ENCODE data around the gene RBMS3.

RBMS3 gene

GRCh38 chr3:29307295-29307694, 26.4 kb downstream of the RBMS3 start:
- Histone ChIP-seq H3K27me3 (ENCODE audit: control insufficient read depth in 1 of 2, insufficient read depth in 2 of 2, low read length in 2 of 2) (no peaks in the 10 kb centered on the region), H3K4me1 (ENCODE audit: control insufficient read depth in 1 of 2, insufficient read depth in 2 of 2, low read length in 2 of 2) (no peaks in the 10 kb centered on the region), H3K36me3 (ENCODE audit: control insufficient read depth in 1 of 2, insufficient read depth in 2 of 2, low read length in 2 of 2) (no peaks in the 10 kb centered on the region), H3K9me3 (ENCODE audit: control insufficient read depth in 1 of 2, low read length in 2 of 2) (no peaks in the 10 kb centered on the region), H3K4me3 (ENCODE audit: low read depth in 1 of 2, low read length in 2 of 2) (no peak overlapping the region), H3K9ac (ENCODE audit: low read depth in 1 of 2, low read length in 2 of 2) (no peak overlapping the region), H3K27ac (ENCODE audit: low read depth, low read length) (no peak overlapping the region)

GRCh38 chr3:29310865-29311264, 30.0 kb downstream of the RBMS3 start:
- no peaks in the 10 kb centered on the region for H3K9me3 ChIP-seq (ENCODE audit: control insufficient read depth in 1 of 2, low read length in 2 of 2)
- no peak overlapping the region for H3K4me3 ChIP-seq (ENCODE audit: low read depth in 1 of 2, low read length in 2 of 2)
- no peaks in the 10 kb centered on the region for H3K4me1 ChIP-seq (ENCODE audit: control insufficient read depth in 1 of 2, insufficient read depth in 2 of 2, low read length in 2 of 2)
- H3K36me3 ChIP-seq (ENCODE audit: control insufficient read depth in 1 of 2, insufficient read depth in 2 of 2, low read length in 2 of 2) = no peaks in the 10 kb centered on the region
- H3K9ac ChIP-seq (ENCODE audit: low read depth in 1 of 2, low read length in 2 of 2) = no peak overlapping the region
- H3K27ac ChIP-seq (ENCODE audit: low read depth, low read length) = no peak overlapping the region
- no peaks in the 10 kb centered on the region for H3K27me3 ChIP-seq (ENCODE audit: control insufficient read depth in 1 of 2, insufficient read depth in 2 of 2, low read length in 2 of 2)

GRCh38 chr3:29311795-29312194, 30.9 kb downstream of the RBMS3 start:
- Histone ChIP-seq H3K9ac (ENCODE audit: low read depth in 1 of 2, low read length in 2 of 2) (no peak overlapping the region), H3K4me1 (ENCODE audit: control insufficient read depth in 1 of 2, insufficient read depth in 2 of 2, low read length in 2 of 2) (no peaks in the 10 kb centered on the region), H3K36me3 (ENCODE audit: control insufficient read depth in 1 of 2, insufficient read depth in 2 of 2, low read length in 2 of 2) (no peaks in the 10 kb centered on the region), H3K9me3 (ENCODE audit: control insufficient read depth in 1 of 2, low read length in 2 of 2) (no peaks in the 10 kb centered on the region), H3K27ac (ENCODE audit: low read depth, low read length) (no peak overlapping the region), H3K27me3 (ENCODE audit: control insufficient read depth in 1 of 2, insufficient read depth in 2 of 2, low read length in 2 of 2) (no peaks in the 10 kb centered on the region), H3K4me3 (ENCODE audit: low read depth in 1 of 2, low read length in 2 of 2) (no peak overlapping the region)

GRCh38 chr3:29312395-29312794, 31.5 kb downstream of the RBMS3 start:
- Histone ChIP-seq H3K27ac (ENCODE audit: low read depth, low read length) (no peak overlapping the region), H3K27me3 (ENCODE audit: control insufficient read depth in 1 of 2, insufficient read depth in 2 of 2, low read length in 2 of 2) (no peaks in the 10 kb centered on the region), H3K4me3 (ENCODE audit: low read depth in 1 of 2, low read length in 2 of 2) (no peak overlapping the region), H3K9ac (ENCODE audit: low read depth in 1 of 2, low read length in 2 of 2) (no peak overlapping the region), H3K36me3 (ENCODE audit: control insufficient read depth in 1 of 2, insufficient read depth in 2 of 2, low read length in 2 of 2) (no peaks in the 10 kb centered on the region), H3K4me1 (ENCODE audit: control insufficient read depth in 1 of 2, insufficient read depth in 2 of 2, low read length in 2 of 2) (no peaks in the 10 kb centered on the region), H3K9me3 (ENCODE audit: control insufficient read depth in 1 of 2, low read length in 2 of 2) (no peaks in the 10 kb centered on the region)

- Histone ChIP-seq H3K27ac (ENCODE audit: low read depth, low read length) (no peak overlapping the region), H3K9ac (ENCODE audit: low read depth in 1 of 2, low read length in 2 of 2) (no peak overlapping the region), H3K4me3 (ENCODE audit: low read depth in 1 of 2, low read length in 2 of 2) (no peak overlapping the region), H3K4me1 (ENCODE audit: control insufficient read depth in 1 of 2, insufficient read depth in 2 of 2, low read length in 2 of 2) (no peaks in the 10 kb centered on the region), H3K36me3 (ENCODE audit: control insufficient read depth in 1 of 2, insufficient read depth in 2 of 2, low read length in 2 of 2) (no peaks in the 10 kb centered on the region), H3K27me3 (ENCODE audit: control insufficient read depth in 1 of 2, insufficient read depth in 2 of 2, low read length in 2 of 2) (no peaks in the 10 kb centered on the region), H3K9me3 (ENCODE audit: control insufficient read depth in 1 of 2, low read length in 2 of 2) (no peaks in the 10 kb centered on the region)
Observed at GRCh38 chr3:29312960-29313452, 32.1 kb downstream of the RBMS3 start.

GRCh38 chr3:29313981-29314726, 33.3 kb downstream of the RBMS3 start:
- Histone ChIP-seq H3K36me3 (ENCODE audit: control insufficient read depth in 1 of 2, insufficient read depth in 2 of 2, low read length in 2 of 2) (no peaks in the 10 kb centered on the region), H3K9ac (ENCODE audit: low read depth in 1 of 2, low read length in 2 of 2) (no peak overlapping the region), H3K4me1 (ENCODE audit: control insufficient read depth in 1 of 2, insufficient read depth in 2 of 2, low read length in 2 of 2) (no peaks in the 10 kb centered on the region), H3K27me3 (ENCODE audit: control insufficient read depth in 1 of 2, insufficient read depth in 2 of 2, low read length in 2 of 2) (no peaks in the 10 kb centered on the region), H3K27ac (ENCODE audit: low read depth, low read length) (no peak overlapping the region), H3K9me3 (ENCODE audit: control insufficient read depth in 1 of 2, low read length in 2 of 2) (no peaks in the 10 kb centered on the region), H3K4me3 (ENCODE audit: low read depth in 1 of 2, low read length in 2 of 2) (no peak overlapping the region)

- H3K9me3 ChIP-seq (ENCODE audit: control insufficient read depth in 1 of 2, low read length in 2 of 2) = no peaks in the 10 kb centered on the region
- no peaks in the 10 kb centered on the region for H3K36me3 ChIP-seq (ENCODE audit: control insufficient read depth in 1 of 2, insufficient read depth in 2 of 2, low read length in 2 of 2)
- H3K4me1 ChIP-seq (ENCODE audit: control insufficient read depth in 1 of 2, insufficient read depth in 2 of 2, low read length in 2 of 2) = no peaks in the 10 kb centered on the region
- H3K4me3 ChIP-seq (ENCODE audit: low read depth in 1 of 2, low read length in 2 of 2) = no peak overlapping the region
- H3K27me3 ChIP-seq (ENCODE audit: control insufficient read depth in 1 of 2, insufficient read depth in 2 of 2, low read length in 2 of 2) = no peaks in the 10 kb centered on the region
- no peak overlapping the region for H3K9ac ChIP-seq (ENCODE audit: low read depth in 1 of 2, low read length in 2 of 2)
- H3K27ac ChIP-seq (ENCODE audit: low read depth, low read length) = no peak overlapping the region
Observed at GRCh38 chr3:29314727-29315088, 33.8 kb downstream of the RBMS3 start.

GRCh38 chr3:29317659-29318173, 36.8 kb downstream of the RBMS3 start:
- Histone ChIP-seq H3K27me3 (ENCODE audit: control insufficient read depth in 1 of 2, insufficient read depth in 2 of 2, low read length in 2 of 2) (no peaks in the 10 kb centered on the region), H3K9ac (ENCODE audit: low read depth in 1 of 2, low read length in 2 of 2) (no peak overlapping the region), H3K4me3 (ENCODE audit: low read depth in 1 of 2, low read length in 2 of 2) (no peak overlapping the region), H3K4me1 (ENCODE audit: control insufficient read depth in 1 of 2, insufficient read depth in 2 of 2, low read length in 2 of 2) (no peaks in the 10 kb centered on the region), H3K36me3 (ENCODE audit: control insufficient read depth in 1 of 2, insufficient read depth in 2 of 2, low read length in 2 of 2) (no peaks in the 10 kb centered on the region), H3K9me3 (ENCODE audit: control insufficient read depth in 1 of 2, low read length in 2 of 2) (no peaks in the 10 kb centered on the region), H3K27ac (ENCODE audit: low read depth, low read length) (no peak overlapping the region)

GRCh38 chr3:29318251-29318650, 37.4 kb downstream of the RBMS3 start:
- Histone ChIP-seq H3K27me3 (ENCODE audit: control insufficient read depth in 1 of 2, insufficient read depth in 2 of 2, low read length in 2 of 2) (no peaks in the 10 kb centered on the region), H3K4me3 (ENCODE audit: low read depth in 1 of 2, low read length in 2 of 2) (no peak overlapping the region), H3K9me3 (ENCODE audit: control insufficient read depth in 1 of 2, low read length in 2 of 2) (no peaks in the 10 kb centered on the region), H3K36me3 (ENCODE audit: control insufficient read depth in 1 of 2, insufficient read depth in 2 of 2, low read length in 2 of 2) (no peaks in the 10 kb centered on the region), H3K9ac (ENCODE audit: low read depth in 1 of 2, low read length in 2 of 2) (no peak overlapping the region), H3K27ac (ENCODE audit: low read depth, low read length) (no peak overlapping the region), H3K4me1 (ENCODE audit: control insufficient read depth in 1 of 2, insufficient read depth in 2 of 2, low read length in 2 of 2) (no peaks in the 10 kb centered on the region)

- H3K36me3 ChIP-seq (ENCODE audit: control insufficient read depth in 1 of 2, insufficient read depth in 2 of 2, low read length in 2 of 2) = no peaks in the 10 kb centered on the region
- no peaks in the 10 kb centered on the region for H3K9me3 ChIP-seq (ENCODE audit: control insufficient read depth in 1 of 2, low read length in 2 of 2)
- no peaks in the 10 kb centered on the region for H3K4me1 ChIP-seq (ENCODE audit: control insufficient read depth in 1 of 2, insufficient read depth in 2 of 2, low read length in 2 of 2)
- no peak overlapping the region for H3K9ac ChIP-seq (ENCODE audit: low read depth in 1 of 2, low read length in 2 of 2)
- H3K27ac ChIP-seq (ENCODE audit: low read depth, low read length) = no peak overlapping the region
- no peaks in the 10 kb centered on the region for H3K27me3 ChIP-seq (ENCODE audit: control insufficient read depth in 1 of 2, insufficient read depth in 2 of 2, low read length in 2 of 2)
- H3K4me3 ChIP-seq (ENCODE audit: low read depth in 1 of 2, low read length in 2 of 2) = no peak overlapping the region
Observed at GRCh38 chr3:29319262-29319661, 38.4 kb downstream of the RBMS3 start.
